ENCODE measurements around the gene EDIL3. TPM values are rescaled to one million over a fixed set of nuclear protein-coding genes. Genes with fewer than 3 reads are reported as not detected.

The EDIL3 gene
- polyA plus RNA-seq, 1 donor (not counting 4 experiments of a cell fraction or from before 2014, with no cell fraction given) = 0.34 TPM

- H3K4me1 ChIP-seq (ENCODE audit: control insufficient read depth, extremely low read depth, insufficient read depth, low read length) = peaks cover 3% of the 10 kb centered on the region
- no peaks in the 10 kb centered on the region for H3K36me3 ChIP-seq (ENCODE audit: control insufficient read depth in 2 of 2, extremely low read depth in 1 of 2, insufficient read depth in 2 of 2, low read length in 2 of 2)
- no peak overlapping the region for H3K9ac ChIP-seq (ENCODE audit: control insufficient read depth, extremely low read depth, insufficient read depth, low read length)
- no peaks in the 10 kb centered on the region for H3K27me3 ChIP-seq (ENCODE audit: control insufficient read depth, extremely low read depth, insufficient read depth, low read length)
- no peaks in the 10 kb centered on the region for H3K9me3 ChIP-seq (ENCODE audit: control insufficient read depth, low read depth, low read length)
- dilution Hi-C loops (cut with MboI; ENCODE audit: extremely low pct_ligation_motif_present, low sequenced_read_pairs) = no loop called here
- no peaks in the 10 kb centered on the region for H4K20me1 ChIP-seq (ENCODE audit: control insufficient read depth, extremely low read depth, insufficient read depth, low read length)
- no peak overlapping the region for H3K4me2 ChIP-seq (ENCODE audit: control insufficient read depth, extremely low read depth, insufficient read depth, low read depth, low read length)
- H3K9me1 ChIP-seq (ENCODE audit: control insufficient read depth, extremely low read depth, insufficient read depth, low read length) = no peaks in the 10 kb centered on the region
- no peak overlapping the region for H3K27ac ChIP-seq (ENCODE audit: control insufficient read depth, insufficient read depth, low read length)
- no peak for DNase-seq (ENCODE audit: low read depth, low spot score)
- H2AFZ ChIP-seq (ENCODE audit: control insufficient read depth, low read length) = no peak overlapping the region
- no peaks in the 10 kb centered on the region for H3K79me2 ChIP-seq (ENCODE audit: control insufficient read depth, insufficient read depth, low read length)
- no peak for FAIRE-seq
- no peak for TF ChIP-seq EZH2 (IDR thresholded peaks at IDR 0.05; ENCODE audit: low read length)
- TF ChIP-seq, protein P1, sequence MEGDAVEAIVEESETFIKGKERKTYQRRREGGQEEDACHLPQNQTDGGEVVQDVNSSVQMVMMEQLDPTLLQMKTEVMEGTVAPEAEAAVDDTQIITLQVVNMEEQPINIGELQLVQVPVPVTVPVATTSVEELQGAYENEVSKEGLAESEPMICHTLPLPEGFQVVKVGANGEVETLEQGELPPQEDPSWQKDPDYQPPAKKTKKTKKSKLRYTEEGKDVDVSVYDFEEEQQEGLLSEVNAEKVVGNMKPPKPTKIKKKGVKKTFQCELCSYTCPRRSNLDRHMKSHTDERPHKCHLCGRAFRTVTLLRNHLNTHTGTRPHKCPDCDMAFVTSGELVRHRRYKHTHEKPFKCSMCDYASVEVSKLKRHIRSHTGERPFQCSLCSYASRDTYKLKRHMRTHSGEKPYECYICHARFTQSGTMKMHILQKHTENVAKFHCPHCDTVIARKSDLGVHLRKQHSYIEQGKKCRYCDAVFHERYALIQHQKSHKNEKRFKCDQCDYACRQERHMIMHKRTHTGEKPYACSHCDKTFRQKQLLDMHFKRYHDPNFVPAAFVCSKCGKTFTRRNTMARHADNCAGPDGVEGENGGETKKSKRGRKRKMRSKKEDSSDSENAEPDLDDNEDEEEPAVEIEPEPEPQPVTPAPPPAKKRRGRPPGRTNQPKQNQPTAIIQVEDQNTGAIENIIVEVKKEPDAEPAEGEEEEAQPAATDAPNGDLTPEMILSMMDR (optimal IDR thresholded peaks at IDR 0.05 in 1 of 3, IDR thresholded peaks at IDR 0.05 in 1 of 3, conservative IDR thresholded peaks at IDR 0.05 in 1 of 3; ENCODE audit: extremely low read depth in 1 of 3, insufficient read depth in 2 of 3, low read length in 3 of 3) = no peak
- no peak overlapping the region for H3K4me3 ChIP-seq (ENCODE audit: control insufficient read depth in 2 of 3, extremely low read depth in 1 of 3, insufficient read depth in 2 of 3, low read depth in 1 of 3, low read length in 3 of 3)
Measured at GRCh38 chr5:84360056-84360455, 24.6 kb downstream of the EDIL3 start.

DNA sequence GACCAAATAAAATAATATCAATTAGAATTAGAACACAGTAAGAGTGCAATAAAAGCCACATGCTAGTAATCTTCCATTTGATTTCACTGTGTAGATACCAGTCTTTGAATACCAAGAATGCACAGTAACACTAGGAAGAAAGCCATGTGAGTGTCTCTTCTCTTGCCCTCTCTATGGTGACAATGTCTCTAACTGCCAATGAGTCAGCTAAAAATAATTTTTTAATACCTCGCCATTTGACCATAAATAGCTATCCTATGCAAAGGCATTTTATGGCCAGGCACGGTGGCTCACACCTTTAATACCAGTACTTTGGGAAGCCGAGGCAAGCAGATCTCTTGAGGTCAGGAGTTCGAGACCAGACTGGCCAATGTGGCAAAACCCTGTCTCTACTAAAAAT is 30.6 kb downstream of the EDIL3 start:
- H3K9ac ChIP-seq (ENCODE audit: control insufficient read depth, extremely low read depth, insufficient read depth, low read length) = no peak overlapping the region
- H3K4me3 ChIP-seq (ENCODE audit: control insufficient read depth in 2 of 3, extremely low read depth in 1 of 3, insufficient read depth in 2 of 3, low read depth in 1 of 3, low read length in 3 of 3) = no peak overlapping the region
- no peak for FAIRE-seq
- no peak overlapping the region for H2AFZ ChIP-seq (ENCODE audit: control insufficient read depth, low read length)
- H3K27me3 ChIP-seq (ENCODE audit: control insufficient read depth, extremely low read depth, insufficient read depth, low read length) = no peaks in the 10 kb centered on the region
- no peak overlapping the region for H3K27ac ChIP-seq (ENCODE audit: control insufficient read depth, insufficient read depth, low read length)
- no peaks in the 10 kb centered on the region for H3K4me1 ChIP-seq (ENCODE audit: control insufficient read depth, extremely low read depth, insufficient read depth, low read length)
- no peaks in the 10 kb centered on the region for H4K20me1 ChIP-seq (ENCODE audit: control insufficient read depth, extremely low read depth, insufficient read depth, low read length)
- H3K9me1 ChIP-seq (ENCODE audit: control insufficient read depth, extremely low read depth, insufficient read depth, low read length) = no peaks in the 10 kb centered on the region
- DNase-seq (ENCODE audit: low read depth, low spot score) = no peak
- H3K79me2 ChIP-seq (ENCODE audit: control insufficient read depth, insufficient read depth, low read length) = no peaks in the 10 kb centered on the region
- no peak overlapping the region for H3K4me2 ChIP-seq (ENCODE audit: control insufficient read depth, extremely low read depth, insufficient read depth, low read depth, low read length)
- no peak for TF ChIP-seq EZH2 (IDR thresholded peaks at IDR 0.05; ENCODE audit: low read length)
- TF ChIP-seq, protein P1 (optimal IDR thresholded peaks at IDR 0.05 in 1 of 3, IDR thresholded peaks at IDR 0.05 in 1 of 3, conservative IDR thresholded peaks at IDR 0.05 in 1 of 3; ENCODE audit: extremely low read depth in 1 of 3, insufficient read depth in 2 of 3, low read length in 3 of 3) = no peak
- H3K36me3 ChIP-seq (ENCODE audit: control insufficient read depth in 2 of 2, extremely low read depth in 1 of 2, insufficient read depth in 2 of 2, low read length in 2 of 2) = no peaks in the 10 kb centered on the region
- H3K9me3 ChIP-seq (ENCODE audit: control insufficient read depth, low read depth, low read length) = no peaks in the 10 kb centered on the region
- dilution Hi-C loops (cut with MboI; ENCODE audit: extremely low pct_ligation_motif_present, low sequenced_read_pairs) = no loop called here

Data from keratinocyte (primary cell).